Measurements from ENCODE around the gene CST8. TPM values are rescaled to one million over a fixed set of nuclear protein-coding genes. Genes with fewer than 3 reads are reported as not detected.

CST8 gene
- polyA plus RNA-seq, 2 of the 4 experiments (the other 2 are of a cell fraction) = not detected

GRCh38 chr20:23484081-23484480 is 6.8 kb upstream of the CST8 start:
- no peak for FAIRE-seq
- H3K4me1 ChIP-seq = no peaks in the 10 kb centered on the region
- TF ChIP-seq MYC (IDR thresholded peaks at IDR 0.05; ENCODE audit: borderline replicate concordance, low read length) (no peak), CBX8 (IDR thresholded peaks at IDR 0.05) (no peak), SREBF2 (IDR thresholded peaks at IDR 0.05) (no peak), BCL3 (IDR thresholded peaks at IDR 0.05) (no peak), HEYL (CRISPR knock-in tag; IDR thresholded peaks at IDR 0.05) (no peak), CTCF (IDR thresholded peaks at IDR 0.05) (no peak), FOSB (CRISPR knock-in tag; IDR thresholded peaks at IDR 0.05) (no peak), RCOR1 (IDR thresholded peaks at IDR 0.05; ENCODE audit: low read depth, low read length) (no peak), HMGXB4 (CRISPR knock-in tag; IDR thresholded peaks at IDR 0.05; ENCODE audit: borderline replicate concordance) (no peak), MAFK (IDR thresholded peaks at IDR 0.05; ENCODE audit: partially characterized antibody) (no peak)
- H3K4me3 ChIP-seq = no peak overlapping the region
- ChIA-PET CTCF (no interaction called here), POLR2A (no interaction called here)
- H3K9me3 ChIP-seq = no peaks in the 10 kb centered on the region
- 27% methylated on average over 4 of the region's 4 CpGs for WGBS (ENCODE audit: missing lambda C conversion rate)
- H3K27ac ChIP-seq = no peak overlapping the region
- ATAC-seq = no peak
- no peak overlapping the region for H3K4me2 ChIP-seq
- no peak for DNase-seq (ENCODE audit: low read depth in 1 of 2, low spot score in 1 of 2)

GRCh38 chr20:23488470-23488869 is 2.4 kb upstream of the CST8 start:
- ChIA-PET POLR2A (no interaction called here), CTCF (interaction anchor here (0.7 to 2.6 kb wide), 3 partner anchors 17 to 47 kb away, joined by 3 to 6 read pairs (median 6); no protein-coding TSS in a partner anchor)
- H3K4me1 ChIP-seq = no peaks in the 10 kb centered on the region
- no peak for DNase-seq (ENCODE audit: low read depth in 1 of 2, low spot score in 1 of 2)
- 1% methylated on average over 2 of the region's 2 CpGs for WGBS (ENCODE audit: missing lambda C conversion rate)
- ATAC-seq = no peak
- no peak for FAIRE-seq
- no peak overlapping the region for H3K27ac ChIP-seq
- no peak overlapping the region for H3K4me2 ChIP-seq
- no peak overlapping the region for H3K4me3 ChIP-seq
- no peak for TF ChIP-seq EP300 (IDR thresholded peaks at IDR 0.05)
- TF ChIP-seq RNF2 (IDR thresholded peaks at IDR 0.05; ENCODE audit: borderline replicate concordance, low read depth) = no peak
- no peak for TF ChIP-seq EHMT2 (IDR thresholded peaks at IDR 0.05; ENCODE audit: low read depth)
- TF ChIP-seq ESRRA (IDR thresholded peaks at IDR 0.05; ENCODE audit: borderline replicate concordance, low read length) = no peak
- no peak for TF ChIP-seq CBX2 (IDR thresholded peaks at IDR 0.05; ENCODE audit: borderline replicate concordance, low read depth)
- TF ChIP-seq USF2 (IDR thresholded peaks at IDR 0.05) = no peak
- TF ChIP-seq SREBF2 (IDR thresholded peaks at IDR 0.05) = no peak
- TF ChIP-seq FOSL2 (IDR thresholded peaks at IDR 0.05) = no peak
- TF ChIP-seq FOSL2 (CRISPR knock-in tag; IDR thresholded peaks at IDR 0.05) = no peak
- TF ChIP-seq JUN (IDR thresholded peaks at IDR 0.05) = no peak
- H3K9me3 ChIP-seq = no peaks in the 10 kb centered on the region

- TF ChIP-seq FOSL2 (IDR thresholded peaks at IDR 0.05) (no peak), FOSL2 (CRISPR knock-in tag; IDR thresholded peaks at IDR 0.05) (no peak), CEBPB (IDR thresholded peaks at IDR 0.05) (no peak), CHD4 (IDR thresholded peaks at IDR 0.05; ENCODE audit: borderline replicate concordance) (no peak), RFX5 (IDR thresholded peaks at IDR 0.05) (no peak), EP300 (IDR thresholded peaks at IDR 0.05) (no peak), ZNF302 (CRISPR knock-in tag; IDR thresholded peaks at IDR 0.05) (no peak), RAD21 (conservative IDR thresholded peaks at IDR 0.05 in 1 of 2, IDR thresholded peaks at IDR 0.05 in 1 of 2) (no peak), HEYL (CRISPR knock-in tag; IDR thresholded peaks at IDR 0.05) (no peak), SMC3 (IDR thresholded peaks at IDR 0.05) (no peak)
- CTCF ChIA-PET = interaction anchor here (1.6 to 2.6 kb wide), 2 partner anchors 16 to 48 kb away, joined by 6 read pairs; no protein-coding TSS in a partner anchor
- no peak for DNase-seq (ENCODE audit: low read depth in 1 of 2, low spot score in 1 of 2)
- H3K9me3 ChIP-seq = no peaks in the 10 kb centered on the region
- FAIRE-seq = no peak
- 57% methylated on average over 3 of the region's 3 CpGs for WGBS (ENCODE audit: missing lambda C conversion rate)
- H3K4me3 ChIP-seq = no peak overlapping the region
- POLR2A ChIA-PET = no interaction called here
- no peak for ATAC-seq
- H3K27ac ChIP-seq = no peak overlapping the region
- no peak overlapping the region for H3K4me2 ChIP-seq
- H3K4me1 ChIP-seq = no peaks in the 10 kb centered on the region
Measured at GRCh38 chr20:23488996-23489395, 1.9 kb upstream of the CST8 start.

Data from A549 (cell line).